ENCODE results near the gene PRKCZ. TPM values are rescaled to one million over a fixed set of nuclear protein-coding genes. Genes with fewer than 3 reads are reported as not detected.

The PRKCZ gene
- total RNA-seq, 1 experiment from 2014 or later, result 36.0 TPM

- POLR2A ChIA-PET (ENCODE audit: unreplicated experiment), result no interaction called here
- Histone ChIP-seq H3K4me1 (replicated peaks; ENCODE audit: insufficient read depth) (0 out of 2 replicates have a peak, but pooled peaks cover 5% of the 10 kb centered on the region), H3K27me3 (ENCODE audit: insufficient read depth, low read depth) (peaks cover under 1% of the 10 kb centered on the region; the same call in 1 of the 2 replicates), H3K27ac (no peak overlapping the region), H3F3A (ENCODE audit: insufficient read depth, low read depth) (peaks cover 12% of the 10 kb centered on the region; the same call in 1 of the 2 replicates), H3K36me3 (ENCODE audit: low read depth) (no peaks in the 10 kb centered on the region), H3K9me2 (ENCODE audit: insufficient read depth) (no peaks in the 10 kb centered on the region), H2AFZ (no peak overlapping the region), H3K4me2 (no peak overlapping the region), H3K9me3 (ENCODE audit: insufficient read depth, low read depth) (no peaks in the 10 kb centered on the region), H3K79me2 (ENCODE audit: low read depth) (peaks cover 11% of the 10 kb centered on the region), H4K20me1 (ENCODE audit: insufficient read depth) (no peaks in the 10 kb centered on the region), H3K4me3 (no peak overlapping the region)
- CTCF ChIA-PET, result interaction anchor here (0.6 to 1.0 kb wide), 2 partner anchors 19 to 103 kb away, joined by 4 read pairs; no protein-coding TSS in a partner anchor
- BruUV-seq (replicated peaks), result no TSS peak
- no peak for TF ChIP-seq CTCF (conservative IDR thresholded peaks at IDR 0.05)
- TF ChIP-seq EZH2 (IDR thresholded peaks at IDR 0.05; ENCODE audit: low read depth), result no peak
- no peak for DNase-seq
- intact Hi-C loops (cut with micrococcal nuclease; ENCODE audit: unreplicated experiment), result loop anchor here (1.0 kb wide), 2 partner anchors 103 to 138 kb away; no protein-coding TSS in a partner anchor
Measured at GRCh38 chr1:2046953-2047748, 3.1 kb upstream of the PRKCZ start.

- H2AFZ ChIP-seq, result no peak overlapping the region
Measured at GRCh38 chr1:2047749-2048729, 2.2 kb upstream of the PRKCZ start.

More at GRCh38 chr1:2047749-2048729, 2.2 kb upstream of the PRKCZ start:
- H3K4me3 ChIP-seq, result no peak overlapping the region
- no peaks in the 10 kb centered on the region for H3K36me3 ChIP-seq (ENCODE audit: low read depth)
- peaks cover 12% of the 10 kb centered on the region; the same call in 1 of the 2 replicates for H3F3A ChIP-seq (ENCODE audit: insufficient read depth, low read depth)
- no peaks in the 10 kb centered on the region for H3K9me3 ChIP-seq (ENCODE audit: insufficient read depth, low read depth)
- TF ChIP-seq EZH2 (IDR thresholded peaks at IDR 0.05; ENCODE audit: low read depth) (no peak), CTCF (conservative IDR thresholded peaks at IDR 0.05) (no peak)
- 0 out of 2 replicates have a peak, but pooled peaks cover 5% of the 10 kb centered on the region for H3K4me1 ChIP-seq (replicated peaks; ENCODE audit: insufficient read depth)
- peaks cover 11% of the 10 kb centered on the region for H3K79me2 ChIP-seq (ENCODE audit: low read depth)
- no peak overlapping the region for H3K27ac ChIP-seq
- H3K4me2 ChIP-seq, result no peak overlapping the region
- DNase-seq, result no peak
- H4K20me1 ChIP-seq (ENCODE audit: insufficient read depth), result no peaks in the 10 kb centered on the region
- POLR2A ChIA-PET (ENCODE audit: unreplicated experiment), result no interaction called here
- CTCF ChIA-PET, result interaction anchor here (0.7 kb wide), 1 partner anchor 35 kb away, joined by 3 read pairs; no protein-coding TSS in a partner anchor
- BruUV-seq (replicated peaks), result no TSS peak
- H3K9me2 ChIP-seq (ENCODE audit: insufficient read depth), result no peaks in the 10 kb centered on the region
- H3K27me3 ChIP-seq (ENCODE audit: insufficient read depth, low read depth), result no peaks in the 10 kb centered on the region; the same call in 1 of the 2 replicates
- intact Hi-C loops (cut with micrococcal nuclease; ENCODE audit: unreplicated experiment), result no loop called here

Measured in PC-9 (cell line).